HepG2 (cell line): ENCODE results near the gene NRBP1. TPM values are rescaled to one million over a fixed set of nuclear protein-coding genes. Genes with fewer than 3 reads are reported as not detected.
A peak's percentile ranks its signal among the peaks of the same experiment; 100 is the strongest.

ENCODE experiments used
- ARNTL ChIP-seq: sonication (generic); formaldehyde crosslinking; IDR thresholded peaks from 2 replicates; pipeline ENCODE4 v1.4.0; 2020; ENCODE audit warnings: mild to moderate bottlenecking, missing genetic modification reagents
- CENPX ChIP-seq: sonication (generic); formaldehyde crosslinking; IDR thresholded peaks from 2 replicates; pipeline ENCODE4 v1.9.0; 2021; ENCODE audit warnings: mild to moderate bottlenecking, missing genetic modification reagents, moderate library complexity
- DMTF1 ChIP-seq: sonication (generic); formaldehyde crosslinking; IDR thresholded peaks from 2 replicates; pipeline ENCODE4 v1.4.0; 2020; ENCODE audit warnings: mild to moderate bottlenecking, missing genetic modification reagents
- ERF ChIP-seq: IDR thresholded peaks from 2 replicates; pipeline ENCODE4 v1.6.1; 2018; ENCODE audit warnings: missing biosample characterization, missing genetic modification reagents
- ESRRA ChIP-seq: sonication (generic); formaldehyde crosslinking; IDR thresholded peaks from 2 replicates; pipeline ENCODE4 v1.5.1; 2020; ENCODE audit warnings: mild to moderate bottlenecking, low read depth, missing genetic modification reagents
- JDP2 ChIP-seq: sonication (generic); formaldehyde crosslinking; IDR thresholded peaks from 2 replicates; pipeline ENCODE4 v1.8.1; 2022; ENCODE audit warnings: missing genetic modification reagents, borderline replicate concordance
- NFRKB ChIP-seq: fragments of 450-650 bp; IDR thresholded peaks from 2 replicates; pipeline ENCODE4 v1.6.1; 2017
- NR3C1 ChIP-seq: sonication (generic); formaldehyde crosslinking; IDR thresholded peaks from 2 replicates; pipeline ENCODE4 v1.4.0; 2020; ENCODE audit warnings: missing genetic modification reagents
- PHF20 ChIP-seq: sonication (generic); formaldehyde crosslinking; IDR thresholded peaks from 2 replicates; pipeline ENCODE4 v1.5.0; 2020; ENCODE audit warnings: mild to moderate bottlenecking, missing genetic modification reagents
- RBAK ChIP-seq: sonication (generic); formaldehyde crosslinking; IDR thresholded peaks from 2 replicates; pipeline ENCODE4 v1.5.1; 2020; ENCODE audit warnings: mild to moderate bottlenecking, missing genetic modification reagents
- RELA ChIP-seq: sonication (generic); formaldehyde crosslinking; IDR thresholded peaks from 2 replicates; pipeline ENCODE4 v1.4.0; 2020; ENCODE audit warnings: missing genetic modification reagents
- REPIN1 ChIP-seq: sonication (generic); formaldehyde crosslinking; IDR thresholded peaks from 2 replicates; pipeline ENCODE4 v1.8.0; 2022; ENCODE audit warnings: missing genetic modification reagents, low read depth, mild to moderate bottlenecking, borderline replicate concordance
- SMAD9 ChIP-seq: sonication (generic); formaldehyde crosslinking; IDR thresholded peaks from 2 replicates; pipeline ENCODE4 v1.5.1; 2020; ENCODE audit warnings: mild to moderate bottlenecking, missing genetic modification reagents
- TRIM24 ChIP-seq: sonication (generic); formaldehyde crosslinking; IDR thresholded peaks from 2 replicates; pipeline ENCODE4 v1.8.0; 2022; ENCODE audit warnings: mild to moderate bottlenecking, missing genetic modification reagents
- ZNF350 ChIP-seq: sonication (generic); formaldehyde crosslinking; IDR thresholded peaks from 2 replicates; pipeline ENCODE4 v1.4.0; 2020; ENCODE audit warnings: mild to moderate bottlenecking, low read depth, missing genetic modification reagents, borderline replicate concordance
- ZNF549 ChIP-seq: sonication (generic); formaldehyde crosslinking; IDR thresholded peaks from 2 replicates; pipeline ENCODE4 v1.5.0; 2020; ENCODE audit warnings: missing genetic modification reagents
- ZNF598 ChIP-seq: sonication (generic); formaldehyde crosslinking; IDR thresholded peaks from 2 replicates; pipeline ENCODE4 v1.5.1; 2020; ENCODE audit warnings: mild to moderate bottlenecking, missing genetic modification reagents, borderline replicate concordance
- ZNF816 ChIP-seq: sonication (generic); formaldehyde crosslinking; IDR thresholded peaks from 2 replicates; pipeline ENCODE4 v1.8.0; 2022; ENCODE audit warnings: missing genetic modification reagents, mild to moderate bottlenecking, borderline replicate concordance
- polyA plus RNA-seq, 8 experiments: library from polyadenylated mRNA; depleted of rRNA in 3 of 8; stranded (reverse) in 7 of 8; unstranded in 1 of 8; fragments of >200 nt; fragmentation: Illumina TruSeq in 4 of 8; extraction: Trizol in 4 of 8; gene quantifications; 2 replicates each; pipeline versions ENCODE4 v1.2.1 to v1.2.3, GENCODE V29; 2011 to 2016; ENCODE audit warnings: low read depth in 4 of 8, missing spikeins in 1 of 8, mixed read lengths in 1 of 8; ENCODE audit not compliant: insufficient read depth in 1 of 8
- total RNA-seq, 5 experiments: library from RNA; depleted of rRNA; stranded (reverse); fragments of >200 nt; fragmentation: Illumina TruSeq; extraction: Trizol; gene quantifications; 2 replicates each; pipeline ENCODE4 v1.2.3, GENCODE V29; 2016; ENCODE audit warnings: low read depth in 1 of 5
- TF ChIP-seq, protein P1 (sequence below): sonication (generic); formaldehyde crosslinking; IDR thresholded peaks from 2 replicates; pipeline ENCODE4 v1.8.1; 2023; ENCODE audit warnings: mild to moderate bottlenecking, missing genetic modification reagents
- TF ChIP-seq, protein P2 (sequence below): sonication (generic); formaldehyde crosslinking; IDR thresholded peaks from 2 replicates; pipeline ENCODE4 v1.9.0; 2022; ENCODE audit warnings: missing genetic modification reagents, mild to moderate bottlenecking, borderline replicate concordance
- TF ChIP-seq, protein P3 (sequence below): sonication (generic); formaldehyde crosslinking; conservative IDR thresholded peaks from 2 replicates; pipeline ENCODE4 v1.4.0; 2020; ENCODE audit warnings: mild to moderate bottlenecking, missing genetic modification reagents, moderate library complexity

NRBP1 gene
- total and polyA plus RNA-seq, 2 of the 13 experiments (the other 11 are each of a cell fraction or from before 2014, with no cell fraction given): 165 to 240 TPM

DNA sequence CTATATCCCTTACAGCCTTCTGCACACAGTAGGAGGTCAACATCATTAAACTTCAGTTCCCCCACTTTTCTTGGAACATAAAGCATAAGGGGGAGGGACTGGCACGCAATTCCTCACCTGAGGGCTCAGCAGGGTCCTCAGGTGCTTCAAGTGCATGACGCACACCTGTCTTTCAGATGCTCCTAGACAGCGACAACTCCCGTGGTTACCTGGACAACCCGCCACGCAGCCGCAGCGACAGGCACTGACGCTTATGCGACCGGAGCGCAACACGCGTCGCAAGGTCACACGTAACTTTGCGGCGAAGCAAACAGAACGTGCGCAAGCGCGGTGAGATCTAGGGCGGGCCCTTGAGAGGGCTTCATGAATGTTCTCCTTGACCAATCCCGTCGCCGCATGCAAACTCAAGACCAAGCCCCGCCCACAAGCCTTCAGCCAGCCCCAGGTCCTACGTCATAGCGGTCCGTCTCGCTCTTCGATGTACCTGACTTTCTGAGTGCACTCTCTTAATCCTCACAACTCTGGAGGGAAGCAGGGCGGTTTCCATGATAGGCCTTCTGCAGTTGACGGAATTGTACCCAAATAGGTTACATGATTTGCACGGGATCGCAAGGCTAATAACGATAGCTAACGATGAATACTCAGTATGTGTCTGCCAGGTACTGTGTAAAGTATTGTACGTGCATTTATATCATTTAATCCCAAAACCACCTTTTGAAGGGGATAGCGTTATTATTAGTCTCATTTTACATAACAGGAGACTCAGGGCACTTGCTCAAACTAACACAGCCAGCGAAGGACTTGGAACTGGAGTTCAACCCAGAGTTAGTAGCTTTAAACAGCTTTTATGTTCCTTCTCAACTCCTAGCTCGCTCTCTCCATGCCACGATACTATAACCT, 61.3 kb downstream of the NRBP1 start, which contains the start of gene IFT172 (continued):
- TF ChIP-seq SMAD9 (CRISPR knock-in tag) (no peak), RELA (no peak; the same call in 1 of the 2 replicates), NFRKB (no peak), REPIN1 (CRISPR knock-in tag) (peak; percentile 70; the same call in 1 of the 2 replicates), ZNF350 (CRISPR knock-in tag) (peak; percentile 72), JDP2 (CRISPR knock-in tag) (no peak), ZNF598 (CRISPR knock-in tag) (peak; percentile 96), ERF (CRISPR knock-in tag) (peak; percentile 95), ZNF816 (CRISPR knock-in tag) (no peak), PHF20 (CRISPR knock-in tag) (peak; percentile 82), DMTF1 (CRISPR knock-in tag) (no peak), NR3C1 (CRISPR knock-in tag) (no peak), RBAK (CRISPR knock-in tag) (peak; percentile 56; the same call in 1 of the 2 replicates), ZNF549 (CRISPR knock-in tag) (no peak), CENPX (CRISPR knock-in tag) (no peak), ESRRA (CRISPR knock-in tag) (peak; percentile 79; the same call in 1 of the 2 replicates), TRIM24 (CRISPR knock-in tag) (no peak), ARNTL (no peak)
- TF ChIP-seq, protein P1, sequence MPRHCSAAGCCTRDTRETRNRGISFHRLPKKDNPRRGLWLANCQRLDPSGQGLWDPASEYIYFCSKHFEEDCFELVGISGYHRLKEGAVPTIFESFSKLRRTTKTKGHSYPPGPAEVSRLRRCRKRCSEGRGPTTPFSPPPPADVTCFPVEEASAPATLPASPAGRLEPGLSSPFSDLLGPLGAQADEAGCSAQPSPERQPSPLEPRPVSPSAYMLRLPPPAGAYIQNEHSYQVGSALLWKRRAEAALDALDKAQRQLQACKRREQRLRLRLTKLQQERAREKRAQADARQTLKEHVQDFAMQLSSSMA: 0 out of 2 replicates have a peak, but pooled peaks have one; percentile 61
- TF ChIP-seq, protein P2, sequence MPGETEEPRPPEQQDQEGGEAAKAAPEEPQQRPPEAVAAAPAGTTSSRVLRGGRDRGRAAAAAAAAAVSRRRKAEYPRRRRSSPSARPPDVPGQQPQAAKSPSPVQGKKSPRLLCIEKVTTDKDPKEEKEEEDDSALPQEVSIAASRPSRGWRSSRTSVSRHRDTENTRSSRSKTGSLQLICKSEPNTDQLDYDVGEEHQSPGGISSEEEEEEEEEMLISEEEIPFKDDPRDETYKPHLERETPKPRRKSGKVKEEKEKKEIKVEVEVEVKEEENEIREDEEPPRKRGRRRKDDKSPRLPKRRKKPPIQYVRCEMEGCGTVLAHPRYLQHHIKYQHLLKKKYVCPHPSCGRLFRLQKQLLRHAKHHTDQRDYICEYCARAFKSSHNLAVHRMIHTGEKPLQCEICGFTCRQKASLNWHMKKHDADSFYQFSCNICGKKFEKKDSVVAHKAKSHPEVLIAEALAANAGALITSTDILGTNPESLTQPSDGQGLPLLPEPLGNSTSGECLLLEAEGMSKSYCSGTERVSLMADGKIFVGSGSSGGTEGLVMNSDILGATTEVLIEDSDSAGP (CRISPR knock-in tag): peak; percentile 83; the same call in 1 of the 2 replicates
- TF ChIP-seq, protein P3, sequence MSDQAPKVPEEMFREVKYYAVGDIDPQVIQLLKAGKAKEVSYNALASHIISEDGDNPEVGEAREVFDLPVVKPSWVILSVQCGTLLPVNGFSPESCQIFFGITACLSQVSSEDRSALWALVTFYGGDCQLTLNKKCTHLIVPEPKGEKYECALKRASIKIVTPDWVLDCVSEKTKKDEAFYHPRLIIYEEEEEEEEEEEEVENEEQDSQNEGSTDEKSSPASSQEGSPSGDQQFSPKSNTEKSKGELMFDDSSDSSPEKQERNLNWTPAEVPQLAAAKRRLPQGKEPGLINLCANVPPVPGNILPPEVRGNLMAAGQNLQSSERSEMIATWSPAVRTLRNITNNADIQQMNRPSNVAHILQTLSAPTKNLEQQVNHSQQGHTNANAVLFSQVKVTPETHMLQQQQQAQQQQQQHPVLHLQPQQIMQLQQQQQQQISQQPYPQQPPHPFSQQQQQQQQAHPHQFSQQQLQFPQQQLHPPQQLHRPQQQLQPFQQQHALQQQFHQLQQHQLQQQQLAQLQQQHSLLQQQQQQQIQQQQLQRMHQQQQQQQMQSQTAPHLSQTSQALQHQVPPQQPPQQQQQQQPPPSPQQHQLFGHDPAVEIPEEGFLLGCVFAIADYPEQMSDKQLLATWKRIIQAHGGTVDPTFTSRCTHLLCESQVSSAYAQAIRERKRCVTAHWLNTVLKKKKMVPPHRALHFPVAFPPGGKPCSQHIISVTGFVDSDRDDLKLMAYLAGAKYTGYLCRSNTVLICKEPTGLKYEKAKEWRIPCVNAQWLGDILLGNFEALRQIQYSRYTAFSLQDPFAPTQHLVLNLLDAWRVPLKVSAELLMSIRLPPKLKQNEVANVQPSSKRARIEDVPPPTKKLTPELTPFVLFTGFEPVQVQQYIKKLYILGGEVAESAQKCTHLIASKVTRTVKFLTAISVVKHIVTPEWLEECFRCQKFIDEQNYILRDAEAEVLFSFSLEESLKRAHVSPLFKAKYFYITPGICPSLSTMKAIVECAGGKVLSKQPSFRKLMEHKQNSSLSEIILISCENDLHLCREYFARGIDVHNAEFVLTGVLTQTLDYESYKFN: no peak
